Esophagus (tissue), 2 donors: ENCODE data around the gene TBX1. TPM values are rescaled to one million over a fixed set of nuclear protein-coding genes. Genes with fewer than 3 reads are reported as not detected.

Experiments
- H3K27ac ChIP-seq, 2 donors: one replicate each; pipeline ENCODE4 v1.5.1; 2013; ENCODE audit warnings: low read depth in 2 of 2, mild to moderate bottlenecking in 2 of 2, inconsistent platforms in 1 of 2, low read length in 1 of 2, moderate library complexity in 1 of 2
- H3K27me3 ChIP-seq, 2 donors: one replicate each; pipeline ENCODE4 v1.6.1; 2013; ENCODE audit warnings: low read length in 2 of 2, control low read depth in 1 of 2, mild to moderate bottlenecking in 1 of 2; ENCODE audit not compliant: insufficient read depth in 2 of 2, control insufficient read depth in 1 of 2
- H3K36me3 ChIP-seq, 2 donors: one replicate each; pipeline ENCODE4 v1.6.1; 2013; ENCODE audit warnings: low read length in 1 of 2; ENCODE audit not compliant: control insufficient read depth in 2 of 2, insufficient read depth in 2 of 2
- H3K4me1 ChIP-seq, 2 donors: one replicate each; pipeline ENCODE4 v1.6.1; 2013; ENCODE audit warnings: low read length in 1 of 2; ENCODE audit not compliant: control insufficient read depth in 2 of 2, insufficient read depth in 2 of 2
- H3K4me3 ChIP-seq, 2 donors: one replicate each; pipeline ENCODE4 v1.5.1; 2013; ENCODE audit warnings: low read length in 2 of 2, mild to moderate bottlenecking in 2 of 2, low read depth in 1 of 2, moderate library complexity in 1 of 2
- H3K9me3 ChIP-seq, 2 donors: one replicate each; pipeline ENCODE4 v1.6.1; 2013; ENCODE audit warnings: mild to moderate bottlenecking in 2 of 2, low read depth in 1 of 2, low read length in 1 of 2, moderate library complexity in 1 of 2; ENCODE audit not compliant: control insufficient read depth in 2 of 2, insufficient read depth in 1 of 2
- WGBS, 2 donors: extraction: QIAGEN DNeasy Blood & Tissue Kit; methylation state at CpG; one replicate each; pipeline ENCODE4 v1.1.7; 2013; 5-methylcytosine and 5-hydroxymethylcytosine counted together
- polyA plus RNA-seq, 2 donors: library from polyadenylated mRNA; stranded (reverse); fragments of 200-250 nt; gene quantifications; one replicate each; pipeline ENCODE4 v1.2.3, GENCODE V29; 2013
- donor health status: healthy with polysubstance abuse.
- donor health status: Bipolar disorder and iron deficiency.

The TBX1 gene
- polyA plus RNA-seq, 2 donors, result 1.2 to 1.3 TPM

- no peak overlapping the region for H3K27ac ChIP-seq
- peaks cover 3 to 24% of the 10 kb centered on the region in 2 donors for H3K36me3 ChIP-seq
- peak overlapping the region; percentile 51 to 68 for H3K4me3 ChIP-seq
- peaks cover 0 to 6% of the 10 kb centered on the region in 2 donors for H3K27me3 ChIP-seq
- H3K9me3 ChIP-seq, result peaks cover 0 to 7% of the 10 kb centered on the region in 2 donors
- H3K4me1 ChIP-seq, result peaks cover 7 to 22% of the 10 kb centered on the region in 2 donors
- WGBS, 2 donors, result 6 to 15% methylated on average over 39 to 96 of the region's 96 CpGs
Measured at GRCh38 chr22:19717691-19718455, 42.7 kb upstream of the TBX1 start.

- Histone ChIP-seq H3K27ac (peak overlapping the region in 1 of 2 donors; percentile 14), H3K36me3 (peaks cover 3 to 28% of the 10 kb centered on the region in 2 donors), H3K27me3 (peaks cover 0 to 7% of the 10 kb centered on the region in 2 donors), H3K4me3 (peak overlapping the region; percentile 51 to 68), H3K9me3 (peaks cover 0 to 7% of the 10 kb centered on the region in 2 donors), H3K4me1 (peaks cover 7 to 28% of the 10 kb centered on the region in 2 donors)
- WGBS, 2 donors, result 1 to 2% methylated on average over 52 to 70 of the region's 70 CpGs
Measured at GRCh38 chr22:19718456-19719049, 42.0 kb upstream of the TBX1 start.

GRCh38 chr22:19719050-19719482 is 41.5 kb upstream of the TBX1 start:
- Histone ChIP-seq H3K27ac (no peak overlapping the region), H3K4me3 (peak overlapping the region; percentile 51 to 68), H3K4me1 (peaks cover 7 to 33% of the 10 kb centered on the region in 2 donors), H3K36me3 (peaks cover 3 to 28% of the 10 kb centered on the region in 2 donors), H3K9me3 (peaks cover 0 to 7% of the 10 kb centered on the region in 2 donors), H3K27me3 (peaks cover 0 to 7% of the 10 kb centered on the region in 2 donors)
- WGBS, 2 donors, result 18 to 27% methylated on average over 21 to 31 of the region's 31 CpGs

DNA sequence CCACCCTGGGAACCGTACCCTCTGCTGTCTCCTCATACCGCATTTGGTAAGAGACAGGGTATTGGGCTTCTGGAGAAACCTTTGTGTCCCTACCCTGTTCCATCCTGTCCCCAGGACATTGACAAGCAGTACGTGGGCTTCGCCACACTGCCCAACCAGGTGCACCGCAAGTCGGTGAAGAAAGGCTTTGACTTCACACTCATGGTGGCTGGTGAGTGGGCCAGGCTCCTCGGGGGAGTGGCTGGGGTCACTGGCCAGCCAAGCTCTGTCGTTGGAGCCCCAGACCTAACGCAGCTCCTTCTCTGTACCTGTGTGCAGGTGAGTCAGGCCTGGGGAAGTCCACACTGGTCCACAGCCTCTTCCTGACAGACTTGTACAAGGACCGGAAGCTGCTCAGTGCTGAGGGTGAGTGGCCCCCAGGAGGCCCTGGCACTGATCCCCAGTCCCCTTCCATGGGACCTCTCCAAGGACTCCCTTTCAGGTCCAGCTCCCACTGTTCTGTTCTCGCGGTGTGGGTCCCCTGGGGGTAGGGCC is 41.0 kb upstream of the TBX1 start:
- Histone ChIP-seq H3K9me3 (peaks cover 0 to 7% of the 10 kb centered on the region in 2 donors), H3K4me1 (peaks cover 7 to 36% of the 10 kb centered on the region in 2 donors), H3K27me3 (peaks cover 0 to 7% of the 10 kb centered on the region in 2 donors), H3K36me3 (peaks cover 3 to 28% of the 10 kb centered on the region in 2 donors), H3K27ac (no peak overlapping the region), H3K4me3 (no peak overlapping the region)
- WGBS, 2 donors, result 85 to 87% methylated on average over 12 of the region's 12 CpGs

DNA sequence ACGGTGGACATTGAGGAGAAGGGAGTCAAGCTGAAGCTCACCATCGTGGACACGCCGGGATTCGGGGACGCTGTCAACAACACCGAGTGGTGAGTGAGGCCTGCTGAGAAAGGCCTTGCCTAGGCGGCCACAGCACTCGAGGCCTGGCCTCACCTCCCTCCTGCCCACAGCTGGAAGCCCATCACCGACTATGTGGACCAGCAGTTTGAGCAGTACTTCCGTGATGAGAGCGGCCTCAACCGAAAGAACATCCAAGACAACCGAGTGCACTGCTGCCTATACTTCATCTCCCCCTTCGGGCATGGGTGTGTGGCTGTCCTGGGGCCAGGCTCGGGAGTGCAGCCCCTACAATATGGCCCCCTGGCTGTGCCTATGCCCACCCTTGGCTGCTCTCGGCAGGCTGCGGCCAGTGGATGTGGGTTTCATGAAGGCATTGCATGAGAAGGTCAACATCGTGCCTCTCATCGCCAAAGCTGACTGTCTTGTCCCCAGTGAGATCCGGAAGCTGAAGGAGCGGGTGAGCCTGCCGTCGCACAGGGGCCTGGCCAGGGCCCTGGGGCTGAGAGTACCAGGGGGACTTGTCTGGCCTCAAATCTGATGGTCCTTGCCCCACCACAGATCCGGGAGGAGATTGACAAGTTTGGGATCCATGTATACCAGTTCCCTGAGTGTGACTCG is 40.3 kb upstream of the TBX1 start:
- H3K27me3 ChIP-seq, result peaks cover 0 to 7% of the 10 kb centered on the region in 2 donors
- H3K9me3 ChIP-seq, result peaks cover 0 to 11% of the 10 kb centered on the region in 2 donors
- peaks cover 7 to 32% of the 10 kb centered on the region in 2 donors for H3K4me1 ChIP-seq
- H3K36me3 ChIP-seq, result peaks cover 3 to 28% of the 10 kb centered on the region in 2 donors
- H3K4me3 ChIP-seq, result no peak overlapping the region
- no peak overlapping the region for H3K27ac ChIP-seq
- 91 to 94% methylated on average over 26 of the region's 26 CpGs for WGBS, 2 donors

DNA sequence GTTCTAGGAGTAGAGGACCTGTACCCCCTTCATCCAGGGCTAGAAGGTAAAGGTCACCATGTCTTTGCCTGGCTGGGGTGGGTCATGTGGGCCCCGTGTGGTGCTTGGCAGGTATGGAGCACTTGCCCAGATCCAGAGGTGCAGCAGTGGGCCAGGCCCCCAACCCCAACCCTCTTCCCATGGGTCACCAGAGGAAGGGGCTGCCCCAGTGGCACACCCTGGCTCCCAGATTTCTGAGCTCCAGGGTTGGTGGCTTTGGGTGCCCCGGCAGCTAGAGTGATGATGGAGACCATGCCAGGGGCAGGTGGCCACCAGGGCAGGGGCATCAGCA is 39.6 kb upstream of the TBX1 start:
- Histone ChIP-seq H3K4me3 (no peak overlapping the region), H3K4me1 (peaks cover 7 to 32% of the 10 kb centered on the region in 2 donors), H3K27me3 (peaks cover 0 to 7% of the 10 kb centered on the region in 2 donors), H3K36me3 (peaks cover 3 to 28% of the 10 kb centered on the region in 2 donors), H3K27ac (no peak overlapping the region), H3K9me3 (peaks cover 0 to 11% of the 10 kb centered on the region in 2 donors)
- WGBS, 2 donors, result 85 to 95% methylated on average over 2 of the region's 2 CpGs

DNA sequence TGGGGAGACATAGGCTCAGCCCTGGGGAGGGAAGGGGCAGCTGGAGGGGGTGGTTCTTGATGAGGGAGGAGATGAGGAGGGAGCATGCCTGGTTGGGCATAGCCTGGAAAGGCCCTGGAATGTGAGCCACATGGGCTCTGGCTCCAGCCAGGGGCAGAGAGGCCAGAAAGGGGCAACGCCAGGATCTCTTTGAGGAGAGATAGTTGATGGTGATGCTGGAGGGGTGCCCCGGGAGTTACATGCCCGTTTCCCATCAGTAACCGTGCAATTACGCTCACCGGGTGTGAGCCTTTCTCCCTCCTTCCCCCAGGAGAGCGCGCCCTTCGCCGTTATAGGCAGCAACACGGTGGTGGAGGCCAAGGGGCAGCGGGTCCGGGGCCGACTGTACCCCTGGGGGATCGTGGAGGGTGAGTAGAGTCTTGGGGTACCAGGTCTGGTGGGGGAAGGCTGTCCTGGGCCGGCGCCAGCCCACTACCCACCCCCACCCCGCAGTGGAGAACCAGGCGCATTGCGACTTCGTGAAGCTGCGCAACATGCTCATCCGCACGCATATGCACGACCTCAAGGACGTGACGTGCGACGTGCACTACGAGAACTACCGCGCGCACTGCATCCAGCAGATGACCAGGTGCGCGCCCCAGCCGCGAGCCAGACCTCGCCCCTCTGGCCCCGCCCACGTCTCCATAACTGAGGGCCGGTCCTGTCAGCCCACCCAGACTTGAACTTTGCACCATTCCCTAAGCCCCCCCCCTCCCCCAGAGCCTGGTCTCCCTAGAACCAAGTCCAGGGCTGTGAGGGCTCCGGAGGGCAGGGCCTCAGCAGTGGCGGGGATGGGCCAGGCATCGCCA is 39.0 kb upstream of the TBX1 start:
- H3K27ac ChIP-seq, result no peak overlapping the region
- peaks cover 7 to 32% of the 10 kb centered on the region in 2 donors for H3K4me1 ChIP-seq
- H3K9me3 ChIP-seq, result peaks cover 0 to 11% of the 10 kb centered on the region in 2 donors
- no peak overlapping the region for H3K4me3 ChIP-seq
- peaks cover 3 to 28% of the 10 kb centered on the region in 2 donors for H3K36me3 ChIP-seq
- peaks cover 0 to 7% of the 10 kb centered on the region in 2 donors for H3K27me3 ChIP-seq
- WGBS, 2 donors, result 83% methylated on average over 39 to 44 of the region's 44 CpGs

GRCh38 chr22:19722178-19722981 is 38.2 kb upstream of the TBX1 start:
- WGBS, 2 donors, result 76 to 81% methylated on average over 60 of the region's 60 CpGs
- Histone ChIP-seq H3K9me3 (peaks cover 0 to 11% of the 10 kb centered on the region in 2 donors), H3K27me3 (peaks cover 0 to 7% of the 10 kb centered on the region in 2 donors), H3K4me1 (peaks cover 7 to 32% of the 10 kb centered on the region in 2 donors), H3K27ac (no peak overlapping the region), H3K4me3 (no peak overlapping the region), H3K36me3 (peaks cover 3 to 28% of the 10 kb centered on the region in 2 donors)
